Body of pancreas (tissue), 4 donors: ENCODE results near the gene RFFL.

Experiments used
- POLR2A ChIP-seq, 3 donors: fragments of 450-650 bp; IDR thresholded peaks; one replicate each; pipeline ENCODE4 v1.6.1; 2016; ENCODE audit warnings: antibody characterized with exemption in 3 of 3, mild to moderate bottlenecking in 2 of 3
- TF ChIP-seq, protein P1 (sequence below), 7 experiments: fragments of 450-650 bp in 4 of 7; fragments of 200-600 bp in 3 of 7; sonication (generic) in 3 of 7; IDR thresholded peaks; one replicate each; pipeline ENCODE4 v1.5.1; 2016 to 2019; ENCODE audit warnings: antibody characterized with exemption in 7 of 7

DNA sequence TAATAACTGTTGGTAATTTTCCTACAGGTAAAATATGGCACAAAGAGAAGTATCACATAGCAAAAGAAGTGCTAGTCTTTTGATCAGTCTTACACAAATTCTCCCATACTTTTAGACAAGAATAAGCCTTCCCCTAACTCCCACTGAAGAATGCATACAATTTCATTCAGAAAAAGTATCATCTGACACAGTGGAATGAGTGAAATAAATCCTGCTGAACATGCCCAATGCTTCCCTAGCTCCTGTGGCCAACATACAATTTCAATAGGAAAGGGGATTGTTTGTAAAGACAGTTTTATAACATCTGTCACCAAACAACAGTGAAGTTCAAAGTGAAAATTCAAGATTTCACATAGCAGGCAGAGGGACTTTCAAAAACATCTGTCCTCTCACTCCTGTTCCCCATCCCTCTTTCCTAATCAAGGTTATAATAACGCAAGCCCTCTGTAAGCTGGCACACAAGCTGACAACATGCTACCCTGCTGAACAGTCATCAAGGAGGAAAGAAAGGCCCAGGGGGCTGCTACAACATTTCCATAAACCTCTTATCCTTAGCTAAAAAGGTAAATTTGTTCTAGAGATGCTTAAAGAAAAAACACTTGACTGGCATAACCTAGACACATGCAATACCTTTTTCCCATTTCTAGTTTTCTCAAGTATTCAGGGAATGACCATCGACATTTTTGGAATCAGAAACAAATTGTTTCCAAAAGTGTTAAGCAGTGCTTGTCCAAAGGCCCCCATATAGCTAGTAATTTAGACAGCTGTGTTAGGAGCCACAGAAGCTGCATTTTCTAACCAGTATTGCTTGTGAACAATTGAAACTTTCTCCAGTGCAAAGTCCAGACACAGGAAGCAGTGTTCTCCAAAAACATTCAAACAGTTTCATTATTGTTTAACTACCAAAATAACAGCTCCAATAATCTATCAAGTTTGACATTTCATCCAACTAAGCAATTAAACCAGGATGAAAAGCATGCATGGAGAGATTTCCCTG lies 11.5 kb upstream of the RFFL start:
- TF ChIP-seq, protein P1, sequence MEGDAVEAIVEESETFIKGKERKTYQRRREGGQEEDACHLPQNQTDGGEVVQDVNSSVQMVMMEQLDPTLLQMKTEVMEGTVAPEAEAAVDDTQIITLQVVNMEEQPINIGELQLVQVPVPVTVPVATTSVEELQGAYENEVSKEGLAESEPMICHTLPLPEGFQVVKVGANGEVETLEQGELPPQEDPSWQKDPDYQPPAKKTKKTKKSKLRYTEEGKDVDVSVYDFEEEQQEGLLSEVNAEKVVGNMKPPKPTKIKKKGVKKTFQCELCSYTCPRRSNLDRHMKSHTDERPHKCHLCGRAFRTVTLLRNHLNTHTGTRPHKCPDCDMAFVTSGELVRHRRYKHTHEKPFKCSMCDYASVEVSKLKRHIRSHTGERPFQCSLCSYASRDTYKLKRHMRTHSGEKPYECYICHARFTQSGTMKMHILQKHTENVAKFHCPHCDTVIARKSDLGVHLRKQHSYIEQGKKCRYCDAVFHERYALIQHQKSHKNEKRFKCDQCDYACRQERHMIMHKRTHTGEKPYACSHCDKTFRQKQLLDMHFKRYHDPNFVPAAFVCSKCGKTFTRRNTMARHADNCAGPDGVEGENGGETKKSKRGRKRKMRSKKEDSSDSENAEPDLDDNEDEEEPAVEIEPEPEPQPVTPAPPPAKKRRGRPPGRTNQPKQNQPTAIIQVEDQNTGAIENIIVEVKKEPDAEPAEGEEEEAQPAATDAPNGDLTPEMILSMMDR (IDR thresholded peaks at IDR 0.05) = peak in 1 of 7 experiments; percentile 5
- TF ChIP-seq POLR2A (IDR thresholded peaks at IDR 0.05) = no peak
